HepG2 (cell line): ENCODE results near the gene CDH13. TPM values are rescaled to one million over a fixed set of nuclear protein-coding genes. Genes with fewer than 3 reads are reported as not detected.
A peak's percentile ranks its signal among the peaks of the same experiment; 100 is the strongest.

Source experiments
- ATAC-seq: fragments of 200-7000 bp; cut with Tn5 transposase; 3 replicates; pipeline ENCODE4 v1.9.1; 2020; ENCODE audit warnings: mild to moderate bottlenecking, moderate library complexity
- BruUV-seq: library from RNA; stranded (reverse); fragments of 400-500 nt; replicated peaks from 2 replicates; lab custom pipeline; 2021; lab: Mats Ljungman, UMichigan
- CTCF ChIA-PET: fragments of 300-600 bp; formaldehyde crosslinking; extraction: SDS; loops from one replicate; lab custom pipeline; 2021; ENCODE audit warnings: low total read pairs, inconsistent platforms, low intra/inter-chr PET ratio; lab: Yijun Ruan, JAX
- POLR2A ChIA-PET: fragments of 350-600 bp; sonication (Branson Sonifier 250); formaldehyde crosslinking; loops from one replicate; lab custom pipeline; 2020; ENCODE audit warnings: antibody characterized with exemption, inconsistent platforms; lab: Yijun Ruan, JAX
- DNase-seq: peaks from one replicate; pipeline ENCODE4 v3.0.0-alpha.2; 2015; ENCODE audit warnings: low spot score
- FAIRE-seq: peaks from 3 replicates; lab custom pipeline; 2011; peaks lifted over from hg19 to GRCh38; lab: Jason Lieb, UNC
- H2AFZ ChIP-seq: one replicate; pipeline ENCODE4 v1.6.1; 2011; ENCODE audit warnings: low read length, inconsistent platforms
- H3K27ac ChIP-seq: fragments of 300-600 bp; 3 replicates; pipeline ENCODE4 v1.8.0; 2011; ENCODE audit warnings: mixed run types, mild to moderate bottlenecking, mixed read lengths, low read length, inconsistent platforms; ENCODE audit not compliant: insufficient read depth; ENCODE audit errors: extremely low read length
- H3K27me3 ChIP-seq, 2 experiments: fragments of 200-600 bp in 1 of 2; 2 replicates in 1 of 2; 3 replicates in 1 of 2; pipeline versions ENCODE4 v1.6.0 to v1.8.0; 2011; ENCODE audit warnings: low read length in 2 of 2, mild to moderate bottlenecking in 2 of 2, moderate library complexity in 2 of 2, inconsistent platforms in 1 of 2; ENCODE audit not compliant: insufficient read depth in 2 of 2, control insufficient read depth in 1 of 2
- H3K36me3 ChIP-seq, 2 experiments: fragments of 200-600 bp in 1 of 2; replicated peaks in 1 of 2; 2 replicates in 1 of 2; 3 replicates in 1 of 2; pipeline versions ENCODE4 v1.5.1 to v1.8.0; 2011; ENCODE audit warnings: low read length in 2 of 2, inconsistent platforms in 1 of 2; ENCODE audit not compliant: insufficient read depth in 2 of 2, control insufficient read depth in 1 of 2
- H3K4me1 ChIP-seq: 2 replicates; pipeline ENCODE4 v1.5.1; 2012; ENCODE audit warnings: low read length, inconsistent platforms; ENCODE audit not compliant: insufficient read depth
- H3K4me2 ChIP-seq: 2 replicates; pipeline ENCODE4 v1.6.0; 2011; ENCODE audit warnings: low read depth, low read length, inconsistent platforms
- H3K4me3 ChIP-seq, 3 experiments: fragments of 200-600 bp in 1 of 3; sonication (generic), shearing (Covaris generic) in 1 of 3; replicated peaks in 1 of 3; 2 replicates each; pipeline ENCODE4 v1.5.1; 2011 to 2016; ENCODE audit warnings: low read length in 3 of 3, inconsistent platforms in 2 of 3, low read depth in 2 of 3, mild to moderate bottlenecking in 2 of 3, control low read depth in 1 of 3, mixed read lengths in 1 of 3; ENCODE audit not compliant: insufficient read depth in 1 of 3
- H3K79me2 ChIP-seq: one replicate; pipeline ENCODE4 v1.6.1; 2011; ENCODE audit warnings: low read length, inconsistent platforms; ENCODE audit not compliant: insufficient read depth
- H3K9ac ChIP-seq: 2 replicates; pipeline ENCODE4 v1.6.0; 2011; ENCODE audit warnings: mild to moderate bottlenecking, low read depth, low read length, inconsistent platforms; ENCODE audit not compliant: insufficient read depth
- H3K9me3 ChIP-seq: 2 replicates; pipeline ENCODE4 v1.5.1; 2012; ENCODE audit warnings: mild to moderate bottlenecking, low read length
- H4K20me1 ChIP-seq: 2 replicates; pipeline ENCODE4 v1.6.0; 2011; ENCODE audit warnings: inconsistent platforms, mild to moderate bottlenecking, low read length, moderate library complexity; ENCODE audit not compliant: insufficient read depth
- ATM ChIP-seq: fragments of 450-650 bp; IDR thresholded peaks from 2 replicates; pipeline ENCODE4 v1.7.1; 2017; ENCODE audit warnings: mild to moderate bottlenecking, borderline replicate concordance
- CTCF ChIP-seq: sonication (generic); formaldehyde crosslinking; IDR thresholded peaks from 2 replicates; pipeline ENCODE4 v1.5.0; 2020; ENCODE audit warnings: mild to moderate bottlenecking, missing genetic modification reagents, moderate library complexity
- DPF2 ChIP-seq: sonication (generic); formaldehyde crosslinking; IDR thresholded peaks from 2 replicates; pipeline ENCODE4 v1.4.0; 2020; ENCODE audit warnings: mild to moderate bottlenecking, low read depth, missing genetic modification reagents, borderline replicate concordance
- FOXM1 ChIP-seq: sonication (generic); formaldehyde crosslinking; IDR thresholded peaks from 2 replicates; pipeline ENCODE4 v1.5.0; 2020; ENCODE audit warnings: missing genetic modification reagents
- FOXP4 ChIP-seq: sonication (generic); formaldehyde crosslinking; IDR thresholded peaks from 2 replicates; pipeline ENCODE4 v1.4.0; 2020; ENCODE audit warnings: missing genetic modification reagents
- HOXD1 ChIP-seq: sonication (generic); formaldehyde crosslinking; IDR thresholded peaks from 2 replicates; pipeline ENCODE4 v1.5.0; 2020; ENCODE audit warnings: missing genetic modification reagents
- KAT2B ChIP-seq: fragments of 150-350 bp; IDR thresholded peaks from 2 replicates; pipeline ENCODE4 v1.6.1; 2014; ENCODE audit warnings: low read depth, low read length, borderline replicate concordance
- NFKBIZ ChIP-seq: IDR thresholded peaks from 2 replicates; pipeline ENCODE4 v1.6.1; 2018; ENCODE audit warnings: missing genetic modification reagents, missing compliant biosample characterization
- PCBP1 ChIP-seq: fragments of 200-400 bp; formaldehyde crosslinking; IDR thresholded peaks from 2 replicates; pipeline ENCODE4 v1.6.1; 2017; ENCODE audit warnings: mild to moderate bottlenecking, low read depth, low read length, borderline replicate concordance
- PTBP1 ChIP-seq: fragments of 200-400 bp; formaldehyde crosslinking; IDR thresholded peaks from 2 replicates; pipeline ENCODE4 v1.6.1; 2018; ENCODE audit warnings: low read length, low read depth; ENCODE audit not compliant: poor library complexity, severe bottlenecking
- REL ChIP-seq: sonication (generic); formaldehyde crosslinking; conservative IDR thresholded peaks from 2 replicates; pipeline ENCODE4 v1.8.0; 2022; ENCODE audit warnings: mild to moderate bottlenecking, missing genetic modification reagents, moderate library complexity
- SP1 ChIP-seq, 2 experiments: fragments of 450-650 bp in 1 of 2; sonication (generic) in 1 of 2; formaldehyde crosslinking in 1 of 2; IDR thresholded peaks; 2 replicates each; pipeline versions ENCODE4 v1.4.0 to v1.6.1; 2016 to 2020; ENCODE audit warnings: missing genetic modification reagents in 1 of 2
- STAG1 ChIP-seq: sonication (generic); formaldehyde crosslinking; IDR thresholded peaks from 2 replicates; pipeline ENCODE4 v1.4.0; 2020; ENCODE audit warnings: missing genetic modification reagents
- YY1 ChIP-seq: IDR thresholded peaks from 2 replicates; pipeline ENCODE4 v1.6.1; 2011; ENCODE audit warnings: low read length, low read depth, moderate library complexity, mild to moderate bottlenecking; ENCODE audit not compliant: insufficient read depth, insufficient replicate concordance
- ZBTB10 ChIP-seq: sonication (generic); formaldehyde crosslinking; IDR thresholded peaks from 2 replicates; pipeline ENCODE4 v1.4.0; 2020; ENCODE audit warnings: missing genetic modification reagents, borderline replicate concordance
- ZNF629 ChIP-seq: sonication (generic); formaldehyde crosslinking; conservative IDR thresholded peaks from 2 replicates; pipeline ENCODE4 v1.5.0; 2020; ENCODE audit warnings: missing genetic modification reagents
- ZNF672 ChIP-seq: sonication (generic); formaldehyde crosslinking; IDR thresholded peaks from 2 replicates; pipeline ENCODE4 v1.8.1; 2022; ENCODE audit warnings: missing genetic modification reagents
- WGBS: methylation state at CpG from one replicate; pipeline ENCODE4 v1.1.6; 2017; ENCODE audit warnings: low lambda C conversion rate; 5-methylcytosine and 5-hydroxymethylcytosine counted together
- in situ Hi-C: cut with HindIII; loops from 2 replicates; pipeline ENCODE4 v1.10.0; 2017; ENCODE audit warnings: low pct_unique_long_range_greater_than_20kb; ENCODE audit not compliant: extremely low pct_ligation_motif_present
- intact Hi-C: fragments of 100-400 bp; cut with micrococcal nuclease; formaldehyde crosslinking; loops from one replicate; pipeline ENCODE4 v1.10.0; 2022; ENCODE audit not compliant: unreplicated experiment
- polyA plus RNA-seq, 8 experiments: library from polyadenylated mRNA; depleted of rRNA in 3 of 8; stranded (reverse) in 7 of 8; unstranded in 1 of 8; fragments of >200 nt; fragmentation: Illumina TruSeq in 4 of 8; extraction: Trizol in 4 of 8; gene quantifications; 2 replicates each; pipeline versions ENCODE4 v1.2.1 to v1.2.3, GENCODE V29; 2011 to 2016; ENCODE audit warnings: low read depth in 4 of 8, missing spikeins in 1 of 8, mixed read lengths in 1 of 8; ENCODE audit not compliant: insufficient read depth in 1 of 8
- total RNA-seq, 5 experiments: library from RNA; depleted of rRNA; stranded (reverse); fragments of >200 nt; fragmentation: Illumina TruSeq; extraction: Trizol; gene quantifications; 2 replicates each; pipeline ENCODE4 v1.2.3, GENCODE V29; 2016; ENCODE audit warnings: low read depth in 1 of 5

CDH13 gene
- total and polyA plus RNA-seq, 2 of the 13 experiments (the other 11 are each of a cell fraction or from before 2014, with no cell fraction given) = not detected

GRCh38 chr16:82631701-82632685 lies 5.2 kb downstream of the CDH13 start:
- Histone ChIP-seq H3K4me3 (no peak overlapping the region), H2AFZ (no peak overlapping the region), H3K9ac (no peak overlapping the region), H3K9me3 (no peaks in the 10 kb centered on the region), H3K79me2 (no peaks in the 10 kb centered on the region), H3K27me3 (peaks cover 5 to 25% of the 10 kb centered on the region in 2 experiments; a peak in 4 of 5 replicates), H3K4me1 (no peaks in the 10 kb centered on the region), H3K4me2 (no peak overlapping the region), H3K27ac (no peak overlapping the region), H3K36me3 (no peaks in the 10 kb centered on the region), H4K20me1 (no peaks in the 10 kb centered on the region)
- in situ Hi-C loops = loop anchor here (10.0 kb wide), 1 partner anchor 367 kb away; no protein-coding TSS in a partner anchor
- ChIA-PET POLR2A (no interaction called here), CTCF (no interaction called here)
- no peak for TF ChIP-seq ZBTB10 (CRISPR knock-in tag)
- no peak for TF ChIP-seq KAT2B
- no peak for TF ChIP-seq NFKBIZ (CRISPR knock-in tag)
- no peak for TF ChIP-seq ATM
- peak; percentile 11; the same call in 1 of the 2 replicates for TF ChIP-seq STAG1 (CRISPR knock-in tag)
- TF ChIP-seq YY1 = peak; percentile 31
- TF ChIP-seq HOXD1 (CRISPR knock-in tag) = no peak
- TF ChIP-seq PTBP1 = no peak
- no peak for TF ChIP-seq FOXP4 (CRISPR knock-in tag)
- no peak for TF ChIP-seq PCBP1
- TF ChIP-seq SP1 (IDR thresholded peaks at IDR 0.05) = no peak
- no peak for TF ChIP-seq SP1 (CRISPR knock-in tag; IDR thresholded peaks at IDR 0.05)
- TF ChIP-seq REL = no peak
- TF ChIP-seq DPF2 (CRISPR knock-in tag) = no peak
- peak; percentile 50; the same call in 1 of the 2 replicates for TF ChIP-seq CTCF (CRISPR knock-in tag)
- TF ChIP-seq ZNF629 (CRISPR knock-in tag) = no peak
- TF ChIP-seq ZNF672 = no peak
- no peak for TF ChIP-seq FOXM1 (CRISPR knock-in tag)
- 35% methylated on average over 10 of the region's 10 CpGs for WGBS
- FAIRE-seq = no peak
- intact Hi-C loops = no loop called here
- peak; percentile 72 for ATAC-seq
- no TSS peak for BruUV-seq
- no peak for DNase-seq
